Measurements from ENCODE around the gene MBNL1.

- TF ChIP-seq CTCF (IDR thresholded peaks at IDR 0.05; ENCODE audit: low read depth, low read length, poor library complexity, severe bottlenecking) (no peak), EZH2phosphoT487 (IDR thresholded peaks at IDR 0.05; ENCODE audit: borderline replicate concordance, low read length) (no peak)
Observed at GRCh38 chr3:152511904-152512303, 243.2 kb downstream of the MBNL1 start.
